Small intestine (tissue), 7 donors: Measurements from ENCODE around the gene CLEC1A. TPM values are rescaled to one million over a fixed set of nuclear protein-coding genes. Genes with fewer than 3 reads are reported as not detected.

Experiments
- DNase-seq, 2 donors: peaks; one replicate each; pipeline versions ENCODE4 v3.0.0 to v3.0.0-alpha.2; 2013
- FAIRE-seq: peaks from 2 replicates; lab custom pipeline; 2012; peaks lifted over from hg19 to GRCh38; lab: Jason Lieb, UNC
- H3K27ac ChIP-seq, 3 donors: one replicate each; pipeline ENCODE4 v1.5.1; 2013; ENCODE audit warnings: low read length in 2 of 3, mild to moderate bottlenecking in 2 of 3, control low read depth in 1 of 3, inconsistent platforms in 1 of 3, low read depth in 1 of 3, moderate library complexity in 1 of 3
- H3K27me3 ChIP-seq, 3 donors: one replicate each; pipeline ENCODE4 v1.6.1; 2013; ENCODE audit warnings: low read length in 3 of 3, inconsistent platforms in 1 of 3; ENCODE audit not compliant: control insufficient read depth in 3 of 3, insufficient read depth in 3 of 3
- H3K36me3 ChIP-seq, 3 donors: one replicate each; pipeline ENCODE4 v1.6.1; 2013; ENCODE audit warnings: low read length in 3 of 3, inconsistent platforms in 1 of 3, low read depth in 1 of 3, mild to moderate bottlenecking in 1 of 3, moderate library complexity in 1 of 3; ENCODE audit not compliant: control insufficient read depth in 3 of 3, insufficient read depth in 2 of 3
- H3K4me1 ChIP-seq, 3 donors: one replicate each; pipeline ENCODE4 v1.6.1; 2013; ENCODE audit warnings: low read length in 2 of 3, inconsistent platforms in 1 of 3, low read depth in 1 of 3, mild to moderate bottlenecking in 1 of 3, moderate library complexity in 1 of 3; ENCODE audit not compliant: control insufficient read depth in 3 of 3, insufficient read depth in 2 of 3
- H3K4me3 ChIP-seq, 3 donors: one replicate each; pipeline ENCODE4 v1.5.1; 2013; ENCODE audit warnings: low read length in 3 of 3, control low read depth in 1 of 3, inconsistent platforms in 1 of 3, low read depth in 1 of 3, mild to moderate bottlenecking in 1 of 3, moderate library complexity in 1 of 3
- H3K9me3 ChIP-seq, 2 donors: one replicate each; pipeline ENCODE4 v1.6.1; 2013; ENCODE audit warnings: low read depth in 1 of 2, low read length in 1 of 2; ENCODE audit not compliant: control insufficient read depth in 2 of 2, insufficient read depth in 1 of 2
- WGBS, 3 donors: extraction: QIAGEN DNeasy Blood & Tissue Kit; methylation state at CpG; one replicate each; pipeline ENCODE4 v1.1.7; 2013; 5-methylcytosine and 5-hydroxymethylcytosine counted together
- polyA plus RNA-seq, 4 donors: library from polyadenylated mRNA; stranded (reverse) in 3 of 4; unstranded in 1 of 4; fragments of 200-250 nt in 3 of 4; fragments of 120-200 nt in 1 of 4; gene quantifications; one replicate each; pipeline versions ENCODE4 v1.2.1 to v1.2.3, GENCODE V29; 2013
- donor health status: healthy with polysubstance abuse.
- donor health status: control.
- donor health status: control.
- donor health status: Bipolar disorder and iron deficiency.
- donor health status: healthy.

Gene CLEC1A
- polyA plus RNA-seq, 4 donors = 1.6 to 4.9 TPM; not detected in 2

- peak in 1 of 2 donors; percentile 14 for DNase-seq
- Histone ChIP-seq H3K9me3 (no peaks in the 10 kb centered on the region), H3K27me3 (no peaks in the 10 kb centered on the region), H3K27ac (peak within 1 kb of the TSS in 1 of 3 donors; percentile 75), H3K4me3 (no peak within 1 kb of the TSS), H3K36me3 (no peaks in the 10 kb centered on the region), H3K4me1 (no peaks in the 10 kb centered on the region)
- FAIRE-seq = no peak
- WGBS, 3 donors = 41 to 53% (median 48%) methylated on average over 1 of the region's 1 CpG
Observed at GRCh38 chr12:10130042-10130441, 31.3 kb upstream of the CLEC1A start, which contains the start of gene CLEC7A. Gene CLEC7A, minus strand, starts transcription at chr12:10130199. Its CDS starts 117 bp downstream, at chr12:10130082.

- H3K27me3 ChIP-seq = no peaks in the 10 kb centered on the region
- DNase-seq (no peak), FAIRE-seq (no peak)
- no peaks in the 10 kb centered on the region for H3K9me3 ChIP-seq
- H3K4me1 ChIP-seq = no peaks in the 10 kb centered on the region
- WGBS, 3 donors = 67 to 83% (median 72%) methylated on average over 5 of the region's 5 CpGs
- no peak overlapping the region for H3K27ac ChIP-seq
- H3K4me3 ChIP-seq = no peak overlapping the region
- no peaks in the 10 kb centered on the region for H3K36me3 ChIP-seq
Observed at GRCh38 chr12:10128687-10129086, 29.9 kb upstream of the CLEC1A start.

- H3K36me3 ChIP-seq = no peaks in the 10 kb centered on the region
- WGBS, 3 donors = 41 to 64% (median 45%) methylated on average over 1 of the region's 1 CpG
- DNase-seq (no peak), FAIRE-seq (no peak)
- H3K9me3 ChIP-seq = no peaks in the 10 kb centered on the region
- H3K4me1 ChIP-seq = no peaks in the 10 kb centered on the region
- H3K27ac ChIP-seq = no peak overlapping the region
- H3K27me3 ChIP-seq = no peaks in the 10 kb centered on the region
- H3K4me3 ChIP-seq = no peak overlapping the region
Observed at GRCh38 chr12:10126413-10126812, 27.6 kb upstream of the CLEC1A start.

DNA sequence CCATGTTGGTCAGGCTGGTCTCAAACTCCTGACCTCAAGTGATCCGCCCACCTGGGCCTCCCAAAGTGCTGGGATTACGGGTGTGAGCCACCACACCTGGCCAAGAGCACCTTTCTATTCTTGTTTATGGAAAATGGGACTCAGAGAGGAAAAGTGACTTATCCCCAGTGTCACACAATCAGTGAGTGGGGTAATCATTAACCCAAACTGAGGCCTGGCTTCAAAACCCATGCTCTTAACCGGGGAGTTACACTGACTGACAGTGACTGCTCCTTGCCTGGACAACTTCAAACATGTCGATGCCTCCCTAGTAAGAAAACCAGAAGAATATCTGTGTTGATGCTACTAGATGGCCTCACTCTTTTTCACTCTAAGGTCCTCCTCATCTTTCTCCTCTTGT, 23.9 kb upstream of the CLEC1A start:
- FAIRE-seq = no peak
- 40 to 66% (median 58%) methylated on average over 4 of the region's 4 CpGs for WGBS, 3 donors

DNA sequence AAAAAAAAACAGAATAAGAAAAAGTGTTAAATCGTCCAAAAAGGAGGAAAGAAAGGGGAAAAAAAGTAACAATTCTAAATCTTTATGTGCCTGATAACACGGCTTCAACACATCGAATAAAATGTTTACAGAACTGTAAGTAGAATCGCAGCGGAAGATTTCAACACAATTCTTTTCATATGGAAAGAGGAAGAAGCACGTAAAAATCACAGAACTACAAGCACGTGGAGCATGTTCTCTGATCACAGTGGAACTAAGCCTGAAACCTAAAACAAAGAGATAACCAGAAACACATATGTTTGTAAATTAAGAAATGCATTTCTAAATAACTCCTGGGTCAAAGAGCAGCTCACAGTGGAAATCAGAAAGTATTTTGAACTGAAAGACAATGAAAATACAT, 22.5 kb upstream of the CLEC1A start:
- H3K9me3 ChIP-seq = no peaks in the 10 kb centered on the region
- H3K27ac ChIP-seq = no peak overlapping the region
- no peaks in the 10 kb centered on the region for H3K4me1 ChIP-seq
- H3K4me3 ChIP-seq = no peak overlapping the region
- 72 to 87% (median 83%) methylated on average over 7 of the region's 7 CpGs for WGBS, 3 donors
- H3K27me3 ChIP-seq = no peaks in the 10 kb centered on the region
- no peak for FAIRE-seq
- no peak for DNase-seq
- H3K36me3 ChIP-seq = no peaks in the 10 kb centered on the region

More for the DNA sequence above, 23.9 kb upstream of the CLEC1A start:
- peak in 1 of 2 donors; percentile 40 for DNase-seq
- no peaks in the 10 kb centered on the region for H3K27me3 ChIP-seq
- no peak overlapping the region for H3K27ac ChIP-seq
- no peaks in the 10 kb centered on the region for H3K36me3 ChIP-seq
- no peak overlapping the region for H3K4me3 ChIP-seq
- no peaks in the 10 kb centered on the region for H3K9me3 ChIP-seq
- H3K4me1 ChIP-seq = no peaks in the 10 kb centered on the region

DNA sequence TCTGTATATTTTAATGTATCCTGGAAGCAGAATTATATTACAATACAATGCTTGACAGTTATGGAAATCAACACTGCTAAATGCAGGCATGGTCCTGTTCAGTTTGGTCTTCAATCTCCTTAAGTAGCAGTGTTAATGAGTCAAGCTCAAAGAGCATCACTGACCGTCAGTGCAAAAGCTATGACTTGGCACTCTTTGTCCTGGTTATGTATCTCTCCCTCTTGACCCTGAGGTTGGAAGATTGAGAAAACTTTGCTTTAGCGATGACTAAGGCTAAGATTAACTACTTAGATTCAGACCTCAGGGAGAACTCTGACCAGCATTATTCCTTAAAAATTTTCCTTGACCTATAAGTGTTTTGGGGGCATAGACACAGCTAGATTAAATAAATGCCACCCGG, 20.3 kb upstream of the CLEC1A start:
- Histone ChIP-seq H3K4me1 (no peaks in the 10 kb centered on the region), H3K9me3 (no peaks in the 10 kb centered on the region), H3K36me3 (no peaks in the 10 kb centered on the region), H3K27ac (no peak overlapping the region), H3K4me3 (no peak overlapping the region), H3K27me3 (no peaks in the 10 kb centered on the region)
- WGBS, 3 donors = 64 to 79% (median 77%) methylated on average over 3 of the region's 3 CpGs
- FAIRE-seq (no peak), DNase-seq (no peak)

- FAIRE-seq (no peak), DNase-seq (no peak)
- Histone ChIP-seq H3K4me1 (no peaks in the 10 kb centered on the region), H3K9me3 (peaks cover 0 to 9% of the 10 kb centered on the region in 2 donors), H3K36me3 (no peaks in the 10 kb centered on the region), H3K4me3 (no peak overlapping the region), H3K27me3 (no peaks in the 10 kb centered on the region), H3K27ac (no peak overlapping the region)
- WGBS, 3 donors = 84 to 90% (median 88%) methylated on average over 7 of the region's 7 CpGs
Observed at GRCh38 chr12:10115890-10116289, 17.1 kb upstream of the CLEC1A start.

DNA sequence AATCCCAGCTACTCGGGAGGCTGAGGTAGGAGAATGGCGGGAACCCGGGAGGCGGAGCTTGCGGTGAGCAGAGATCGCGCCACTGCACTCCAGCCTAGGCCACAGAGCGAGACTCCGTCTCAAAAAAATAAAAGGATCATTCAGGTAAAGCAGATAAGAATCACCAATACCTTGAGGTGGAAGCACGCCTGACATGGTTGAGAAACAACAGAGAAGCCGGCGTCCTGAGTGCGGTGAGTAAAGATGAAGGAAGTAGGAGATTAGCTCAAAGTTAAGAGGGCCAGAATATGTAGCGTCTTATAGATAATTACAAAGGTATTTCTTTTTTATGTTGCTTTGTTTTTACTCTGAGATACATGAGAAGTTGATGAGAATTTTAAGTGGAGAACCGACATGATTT, 16.5 kb upstream of the CLEC1A start:
- H3K4me3 ChIP-seq = no peak overlapping the region
- peaks cover 0 to 9% of the 10 kb centered on the region in 2 donors for H3K9me3 ChIP-seq
- WGBS, 3 donors = 88 to 90% (median 89%) methylated on average over 15 of the region's 15 CpGs
- no peak for FAIRE-seq
- DNase-seq = no peak
- no peak overlapping the region for H3K27ac ChIP-seq
- H3K27me3 ChIP-seq = no peaks in the 10 kb centered on the region
- no peaks in the 10 kb centered on the region for H3K36me3 ChIP-seq
- no peaks in the 10 kb centered on the region for H3K4me1 ChIP-seq

GRCh38 chr12:10113920-10114319, 15.1 kb upstream of the CLEC1A start:
- FAIRE-seq (no peak), DNase-seq (no peak)
- H3K4me3 ChIP-seq = no peak overlapping the region
- H3K9me3 ChIP-seq = peaks cover 0 to 9% of the 10 kb centered on the region in 2 donors
- no peaks in the 10 kb centered on the region for H3K4me1 ChIP-seq
- no peaks in the 10 kb centered on the region for H3K36me3 ChIP-seq
- H3K27me3 ChIP-seq = no peaks in the 10 kb centered on the region
- H3K27ac ChIP-seq = no peak overlapping the region
- WGBS, 3 donors = 13 to 57% (median 23%) methylated on average over 1 of the region's 1 CpG
